ENCODE measurements around the gene PSMD8. TPM values are rescaled to one million over a fixed set of nuclear protein-coding genes. Genes with fewer than 3 reads are reported as not detected.
A peak's percentile ranks its signal among the peaks of the same experiment; 100 is the strongest.

PSMD8 gene
- total and polyA plus RNA-seq, 9 donors = 59.1 to 129 (median 85.3) TPM

- intact Hi-C loops (cut with DNase I) = no loop called here
- peaks cover 10% of the 10 kb centered on the region for H3K4me1 ChIP-seq (ENCODE audit: insufficient read depth)
- no peak overlapping the region for H3K4me3 ChIP-seq
- H3K36me3 ChIP-seq = no peaks in the 10 kb centered on the region
- no peaks in the 10 kb centered on the region for H3K9me3 ChIP-seq
- H3K27me3 ChIP-seq = no peaks in the 10 kb centered on the region
- 83 to 87% (median 84%) methylated on average over 10 of the region's 10 CpGs for WGBS, 3 donors
- H3K27ac ChIP-seq = no peak overlapping the region
- no peak for TF ChIP-seq CTCF (IDR thresholded peaks at IDR 0.05)
- TF ChIP-seq EP300 (IDR thresholded peaks at IDR 0.05) = no peak
- TF ChIP-seq POLR2A (IDR thresholded peaks at IDR 0.05) = no peak
- DNase-seq = no peak
Observed at GRCh38 chr19:38384209-38385027, 10.0 kb downstream of the PSMD8 start.

- no peaks in the 10 kb centered on the region for H3K36me3 ChIP-seq
- 70 to 84% (median 80%) methylated on average over 35 to 40 of the region's 40 CpGs for WGBS, 3 donors
Observed at GRCh38 chr19:38385057-38385803, 10.9 kb downstream of the PSMD8 start.

GRCh38 chr19:38385804-38386257 lies 11.5 kb downstream of the PSMD8 start:
- no peak for TF ChIP-seq POLR2A (IDR thresholded peaks at IDR 0.05)
- TF ChIP-seq EP300 (IDR thresholded peaks at IDR 0.05) = no peak
- TF ChIP-seq CTCF (IDR thresholded peaks at IDR 0.05) = no peak
- intact Hi-C loops (cut with DNase I) = loop anchor here in 1 of 4 donors (2.0 kb wide), 1 partner anchor 15 kb away; no protein-coding TSS in a partner anchor
- peak in 1 of 5 donors; percentile 30 for DNase-seq
- Histone ChIP-seq H3K27ac (no peak overlapping the region), H3K9me3 (no peaks in the 10 kb centered on the region), H3K36me3 (no peaks in the 10 kb centered on the region), H3K4me3 (no peak overlapping the region), H3K27me3 (no peaks in the 10 kb centered on the region), H3K4me1 (ENCODE audit: insufficient read depth) (peaks cover 10% of the 10 kb centered on the region)
- WGBS, 3 donors = 61 to 78% (median 74%) methylated on average over 38 to 40 of the region's 40 CpGs

More at GRCh38 chr19:38385057-38385803, 10.9 kb downstream of the PSMD8 start:
- H3K27me3 ChIP-seq = no peaks in the 10 kb centered on the region
- H3K27ac ChIP-seq = no peak overlapping the region
- TF ChIP-seq CTCF (IDR thresholded peaks at IDR 0.05) (no peak), POLR2A (IDR thresholded peaks at IDR 0.05) (no peak), EP300 (IDR thresholded peaks at IDR 0.05) (no peak)
- intact Hi-C loops (cut with DNase I) = no loop called here
- peaks cover 10% of the 10 kb centered on the region for H3K4me1 ChIP-seq (ENCODE audit: insufficient read depth)
- no peaks in the 10 kb centered on the region for H3K9me3 ChIP-seq
- DNase-seq = no peak
- H3K4me3 ChIP-seq = no peak overlapping the region

GRCh38 chr19:38386300-38386970 lies 12.1 kb downstream of the PSMD8 start:
- TF ChIP-seq EP300 (IDR thresholded peaks at IDR 0.05) (no peak), POLR2A (IDR thresholded peaks at IDR 0.05) (no peak), CTCF (IDR thresholded peaks at IDR 0.05) (no peak)
- peak in 2 of 5 donors; percentile 42 to 45 for DNase-seq
- Histone ChIP-seq H3K27ac (no peak overlapping the region), H3K36me3 (no peaks in the 10 kb centered on the region), H3K4me3 (no peak overlapping the region), H3K27me3 (no peaks in the 10 kb centered on the region), H3K9me3 (no peaks in the 10 kb centered on the region), H3K4me1 (ENCODE audit: insufficient read depth) (peaks cover 10% of the 10 kb centered on the region)
- WGBS, 3 donors = 47 to 63% (median 58%) methylated on average over 57 to 61 of the region's 61 CpGs
- intact Hi-C loops (cut with DNase I) = loop anchor here in 1 of 4 donors (2.0 kb wide), 1 partner anchor 14 kb away; no protein-coding TSS in a partner anchor
